ENCODE data around the gene MBOAT1.

MBOAT1 gene

GRCh38 chr6:20230401-20231119 lies 18.3 kb upstream of the MBOAT1 start:
- Histone ChIP-seq H4K20me1 (ENCODE audit: insufficient read depth, low read length, poor library complexity, severe bottlenecking) (no peaks in the 10 kb centered on the region), H3K36me3 (ENCODE audit: insufficient read depth, low read length) (no peaks in the 10 kb centered on the region), H2AFZ (ENCODE audit: low read length) (no peak overlapping the region), H3K79me2 (ENCODE audit: insufficient read depth, low read length) (no peaks in the 10 kb centered on the region), H3K27me3 (ENCODE audit: insufficient read depth, low read length, poor library complexity, severe bottlenecking) (no peaks in the 10 kb centered on the region), H3K4me2 (ENCODE audit: low read depth, low read length, poor library complexity, severe bottlenecking) (no peak overlapping the region), H3F3A (ENCODE audit: low read depth) (no peaks in the 10 kb centered on the region), H3K9me2 (replicated peaks; ENCODE audit: low read depth, low read length) (no peaks in the 10 kb centered on the region), H3K4me3 (ENCODE audit: low read length, poor library complexity, severe bottlenecking) (no peak overlapping the region), H3K9me3 (ENCODE audit: insufficient read depth, low read depth, low read length) (no peaks in the 10 kb centered on the region), H3K9ac (ENCODE audit: low read depth, low read length, poor library complexity, severe bottlenecking) (no peak overlapping the region), H3K4me1 (ENCODE audit: insufficient read depth, low read length, poor library complexity, severe bottlenecking) (no peaks in the 10 kb centered on the region)
- TF ChIP-seq, protein P1, sequence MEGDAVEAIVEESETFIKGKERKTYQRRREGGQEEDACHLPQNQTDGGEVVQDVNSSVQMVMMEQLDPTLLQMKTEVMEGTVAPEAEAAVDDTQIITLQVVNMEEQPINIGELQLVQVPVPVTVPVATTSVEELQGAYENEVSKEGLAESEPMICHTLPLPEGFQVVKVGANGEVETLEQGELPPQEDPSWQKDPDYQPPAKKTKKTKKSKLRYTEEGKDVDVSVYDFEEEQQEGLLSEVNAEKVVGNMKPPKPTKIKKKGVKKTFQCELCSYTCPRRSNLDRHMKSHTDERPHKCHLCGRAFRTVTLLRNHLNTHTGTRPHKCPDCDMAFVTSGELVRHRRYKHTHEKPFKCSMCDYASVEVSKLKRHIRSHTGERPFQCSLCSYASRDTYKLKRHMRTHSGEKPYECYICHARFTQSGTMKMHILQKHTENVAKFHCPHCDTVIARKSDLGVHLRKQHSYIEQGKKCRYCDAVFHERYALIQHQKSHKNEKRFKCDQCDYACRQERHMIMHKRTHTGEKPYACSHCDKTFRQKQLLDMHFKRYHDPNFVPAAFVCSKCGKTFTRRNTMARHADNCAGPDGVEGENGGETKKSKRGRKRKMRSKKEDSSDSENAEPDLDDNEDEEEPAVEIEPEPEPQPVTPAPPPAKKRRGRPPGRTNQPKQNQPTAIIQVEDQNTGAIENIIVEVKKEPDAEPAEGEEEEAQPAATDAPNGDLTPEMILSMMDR (conservative IDR thresholded peaks at IDR 0.05; ENCODE audit: low read length) = no peak
- no peak for TF ChIP-seq EZH2phosphoT487 (IDR thresholded peaks at IDR 0.05; ENCODE audit: borderline replicate concordance)

DNA sequence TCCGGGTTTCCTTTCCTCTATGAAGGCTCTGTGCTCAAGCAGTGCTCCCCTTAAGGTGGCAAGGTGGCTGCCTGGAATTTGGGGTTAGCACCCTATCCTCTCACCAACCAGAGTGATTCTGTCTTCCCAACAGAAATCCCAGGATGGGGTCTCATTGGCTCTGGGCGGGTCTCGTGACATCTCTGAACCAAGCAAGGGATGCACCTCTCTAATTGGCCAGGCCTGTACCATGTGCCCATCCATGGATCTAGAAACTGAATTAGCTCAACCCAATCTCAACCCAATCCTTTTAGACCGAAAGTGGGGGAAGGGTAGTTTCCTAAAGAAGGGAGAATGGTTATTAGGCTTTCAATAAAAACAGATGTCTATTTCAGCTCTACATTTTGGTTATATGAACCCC lies 17.6 kb upstream of the MBOAT1 start:
- Histone ChIP-seq H4K20me1 (ENCODE audit: insufficient read depth, low read length, poor library complexity, severe bottlenecking) (no peaks in the 10 kb centered on the region), H3K9ac (ENCODE audit: low read depth, low read length, poor library complexity, severe bottlenecking) (no peak overlapping the region), H3K9me3 (ENCODE audit: insufficient read depth, low read depth, low read length) (no peaks in the 10 kb centered on the region), H3K27me3 (ENCODE audit: insufficient read depth, low read length, poor library complexity, severe bottlenecking) (no peaks in the 10 kb centered on the region), H2AFZ (ENCODE audit: low read length) (no peak overlapping the region), H3K36me3 (ENCODE audit: insufficient read depth, low read length) (no peaks in the 10 kb centered on the region), H3K9me2 (replicated peaks; ENCODE audit: low read depth, low read length) (no peaks in the 10 kb centered on the region), H3K4me3 (ENCODE audit: low read length, poor library complexity, severe bottlenecking) (no peak overlapping the region), H3K79me2 (ENCODE audit: insufficient read depth, low read length) (no peaks in the 10 kb centered on the region), H3K4me1 (ENCODE audit: insufficient read depth, low read length, poor library complexity, severe bottlenecking) (no peaks in the 10 kb centered on the region), H3K4me2 (ENCODE audit: low read depth, low read length, poor library complexity, severe bottlenecking) (no peak overlapping the region), H3F3A (ENCODE audit: low read depth) (no peaks in the 10 kb centered on the region)
- TF ChIP-seq, protein P1 (conservative IDR thresholded peaks at IDR 0.05; ENCODE audit: low read length) = no peak
- no peak for TF ChIP-seq EZH2phosphoT487 (IDR thresholded peaks at IDR 0.05; ENCODE audit: borderline replicate concordance)

GRCh38 chr6:20227350-20227749 lies 15.1 kb upstream of the MBOAT1 start:
- H4K20me1 ChIP-seq (ENCODE audit: insufficient read depth, low read length, poor library complexity, severe bottlenecking) = no peaks in the 10 kb centered on the region
- H3K9me3 ChIP-seq (ENCODE audit: insufficient read depth, low read depth, low read length) = no peaks in the 10 kb centered on the region
- no peaks in the 10 kb centered on the region for H3F3A ChIP-seq (ENCODE audit: low read depth)
- no peak for TF ChIP-seq EZH2phosphoT487 (IDR thresholded peaks at IDR 0.05; ENCODE audit: borderline replicate concordance)
- TF ChIP-seq, protein P1 (conservative IDR thresholded peaks at IDR 0.05; ENCODE audit: low read length) = no peak
- H3K4me1 ChIP-seq (ENCODE audit: insufficient read depth, low read length, poor library complexity, severe bottlenecking) = no peaks in the 10 kb centered on the region
- no peak overlapping the region for H3K9ac ChIP-seq (ENCODE audit: low read depth, low read length, poor library complexity, severe bottlenecking)
- no peaks in the 10 kb centered on the region for H3K27me3 ChIP-seq (ENCODE audit: insufficient read depth, low read length, poor library complexity, severe bottlenecking)
- no peak overlapping the region for H3K4me2 ChIP-seq (ENCODE audit: low read depth, low read length, poor library complexity, severe bottlenecking)
- no peak overlapping the region for H2AFZ ChIP-seq (ENCODE audit: low read length)
- H3K4me3 ChIP-seq (ENCODE audit: low read length, poor library complexity, severe bottlenecking) = no peak overlapping the region
- H3K9me2 ChIP-seq (replicated peaks; ENCODE audit: low read depth, low read length) = no peaks in the 10 kb centered on the region
- H3K36me3 ChIP-seq (ENCODE audit: insufficient read depth, low read length) = no peaks in the 10 kb centered on the region
- no peaks in the 10 kb centered on the region for H3K79me2 ChIP-seq (ENCODE audit: insufficient read depth, low read length)

Measured in Loucy (cell line).